Fibroblast of skin of left biceps (primary cell): Measurements from ENCODE around the gene SOX6.

Experiments used
- DNase-seq, 2 experiments: peaks; one replicate each; pipeline ENCODE4 v3.0.0-alpha.2; 2013; ENCODE audit warnings: low read depth in 2 of 2

SOX6 gene

GRCh38 chr11:16365581-16366228 lies 9.4 kb upstream of the SOX6 start:
- no peak for DNase-seq

- DNase-seq = no peak
Observed at GRCh38 chr11:16364254-16364653, 7.9 kb upstream of the SOX6 start.

GRCh38 chr11:16363706-16364105 lies 7.4 kb upstream of the SOX6 start:
- no peak for DNase-seq

- no peak for DNase-seq
Observed at GRCh38 chr11:16361108-16361865, 4.9 kb upstream of the SOX6 start.

GRCh38 chr11:16359369-16359768 lies 3.0 kb upstream of the SOX6 start:
- no peak for DNase-seq

- no peak for DNase-seq
Observed at GRCh38 chr11:16358726-16359125, 2.4 kb upstream of the SOX6 start.

- DNase-seq = no peak
Observed at GRCh38 chr11:16357775-16358174, 1.4 kb upstream of the SOX6 start.

GRCh38 chr11:16356761-16357393 lies 531 bp upstream of the SOX6 start:
- DNase-seq = no peak

- DNase-seq = no peak
Observed at GRCh38 chr11:16352707-16353106, 3.6 kb downstream of the SOX6 start.

- no peak for DNase-seq
Observed at GRCh38 chr11:16350125-16350524, 6.2 kb downstream of the SOX6 start.

GRCh38 chr11:16347928-16348685 lies 8.2 kb downstream of the SOX6 start:
- DNase-seq = peak in 1 of 2 experiments; percentile 36

- DNase-seq = no peak
Observed at GRCh38 chr11:16346975-16347374, 9.4 kb downstream of the SOX6 start.

GRCh38 chr11:16341853-16342252 lies 14.5 kb downstream of the SOX6 start:
- no peak for DNase-seq

- no peak for DNase-seq
Observed at GRCh38 chr11:16338393-16338792, 18.0 kb downstream of the SOX6 start.

GRCh38 chr11:16337421-16338213 lies 18.7 kb downstream of the SOX6 start:
- DNase-seq = no peak

- no peak for DNase-seq
Observed at GRCh38 chr11:16336721-16337120, 19.6 kb downstream of the SOX6 start.

- DNase-seq = no peak
Observed at GRCh38 chr11:16336204-16336603, 20.1 kb downstream of the SOX6 start.

GRCh38 chr11:16335236-16335962 lies 20.9 kb downstream of the SOX6 start:
- DNase-seq = no peak

GRCh38 chr11:16326679-16327297 lies 29.6 kb downstream of the SOX6 start:
- peak; percentile 27 to 29 for DNase-seq

- no peak for DNase-seq
Observed at GRCh38 chr11:16322190-16322589, 34.2 kb downstream of the SOX6 start.
